Measurements from ENCODE around the gene RABL2B.

RABL2B gene

GRCh38 chr22:50737728-50738648, 45.4 kb downstream of the RABL2B start, which contains the start of gene ACR:
TSS of gene ACR (plus strand) at chr22:50738204. CDS start at chr22:50738236, 32 bp downstream.
- no peak for DNase-seq

GRCh38 chr22:50735739-50736030, 47.8 kb downstream of the RABL2B start:
- no peak for DNase-seq

GRCh38 chr22:50734986-50735738, 48.3 kb downstream of the RABL2B start:
- DNase-seq, result no peak

GRCh38 chr22:50734343-50734771, 49.1 kb downstream of the RABL2B start:
- DNase-seq, result no peak

GRCh38 chr22:50733521-50734342, 49.7 kb downstream of the RABL2B start:
- DNase-seq, result no peak

GRCh38 chr22:50732681-50733080, 50.8 kb downstream of the RABL2B start:
- DNase-seq, result no peak

GRCh38 chr22:50731811-50732624, 51.4 kb downstream of the RABL2B start:
- DNase-seq, result peak; percentile 43

GRCh38 chr22:50730941-50731661, 52.3 kb downstream of the RABL2B start:
- DNase-seq, result no peak

GRCh38 chr22:50730013-50730891, 53.2 kb downstream of the RABL2B start:
- DNase-seq, result no peak

GRCh38 chr22:50729391-50730012, 53.9 kb downstream of the RABL2B start:
- DNase-seq, result no peak

- no peak for DNase-seq
Measured at GRCh38 chr22:50728523-50728931, 54.9 kb downstream of the RABL2B start.

- DNase-seq, result no peak
Measured at GRCh38 chr22:50727678-50728522, 55.5 kb downstream of the RABL2B start.

- DNase-seq, result no peak
Measured at GRCh38 chr22:50726643-50727340, 56.6 kb downstream of the RABL2B start.

GRCh38 chr22:50725597-50725996, 57.8 kb downstream of the RABL2B start:
- no peak for DNase-seq

- no peak for DNase-seq
Measured at GRCh38 chr22:50724616-50725015, 58.8 kb downstream of the RABL2B start.

- DNase-seq, result no peak
Measured at GRCh38 chr22:50723991-50724390, 59.4 kb downstream of the RABL2B start.

GRCh38 chr22:50722716-50723428, 60.6 kb downstream of the RABL2B start:
- no peak for DNase-seq
